Tibial nerve (tissue), 4 donors: Measurements from ENCODE around the gene LBHD2. TPM values are rescaled to one million over a fixed set of nuclear protein-coding genes. Genes with fewer than 3 reads are reported as not detected.

Experiments
- DNase-seq, 2 donors: peaks; one replicate each; pipeline ENCODE4 v3.0.0-alpha.2; 2019; ENCODE audit warnings: low spot score in 2 of 2
- H3K27ac ChIP-seq, 4 donors: fragments of 200-600 bp; sonication (generic) in 3 of 4; one replicate each; pipeline ENCODE4 v1.5.1; 2017 to 2019; ENCODE audit warnings: mild to moderate bottlenecking in 1 of 4
- H3K27me3 ChIP-seq, 2 donors: fragments of 200-600 bp; sonication (generic) in 1 of 2; one replicate each; pipeline versions ENCODE4 v1.5.1 to v1.6.0; 2017 to 2019
- H3K36me3 ChIP-seq, 3 donors: fragments of 200-600 bp; sonication (generic); one replicate each; pipeline ENCODE4 v1.5.1; 2018 to 2019
- H3K4me1 ChIP-seq, 4 donors: fragments of 200-600 bp; sonication (generic) in 3 of 4; one replicate each; pipeline ENCODE4 v1.5.1; 2017 to 2019
- H3K4me3 ChIP-seq, 4 donors: fragments of 200-600 bp; sonication (generic) in 3 of 4; one replicate each; pipeline ENCODE4 v1.5.1; 2017 to 2019; ENCODE audit warnings: mild to moderate bottlenecking in 1 of 4, moderate library complexity in 1 of 4
- H3K9me3 ChIP-seq, 4 donors: fragments of 200-600 bp; sonication (generic) in 3 of 4; one replicate each; pipeline ENCODE4 v1.5.1; 2017 to 2019
- CTCF ChIP-seq, 5 experiments: fragments of 200-600 bp in 3 of 5; fragments of 450-650 bp in 2 of 5; sonication (generic) in 3 of 5; IDR thresholded peaks; one replicate each; pipeline ENCODE4 v1.5.1; 2016 to 2019; ENCODE audit warnings: antibody characterized with exemption in 5 of 5, mild to moderate bottlenecking in 3 of 5, moderate library complexity in 2 of 5
- EP300 ChIP-seq, 2 donors: sonication (generic); formaldehyde crosslinking; IDR thresholded peaks; one replicate each; pipeline ENCODE4 v1.6.1; 2017; ENCODE audit warnings: antibody characterized with exemption in 2 of 2, mild to moderate bottlenecking in 1 of 2
- POLR2A ChIP-seq, 2 donors: fragments of 450-650 bp; IDR thresholded peaks; one replicate each; pipeline ENCODE4 v1.6.1; 2017; ENCODE audit warnings: antibody characterized with exemption in 2 of 2, mild to moderate bottlenecking in 2 of 2, moderate library complexity in 2 of 2
- WGBS, 2 donors: methylation state at CpG; one replicate each; pipeline ENCODE4 v1.1.5; 2018; 5-methylcytosine and 5-hydroxymethylcytosine counted together
- total RNA-seq, 4 donors: library from RNA; depleted of rRNA; stranded (reverse); fragments of >200 nt; gene quantifications; one replicate each; pipeline ENCODE4 v1.1.0, GENCODE V29; 2016

The LBHD2 gene
- total RNA-seq, 4 donors from 2014 or later: not detected

- TF ChIP-seq POLR2A (IDR thresholded peaks at IDR 0.05) (no peak), EP300 (IDR thresholded peaks at IDR 0.05) (no peak), CTCF (IDR thresholded peaks at IDR 0.05) (no peak)
- H3K27ac ChIP-seq: no peak overlapping the region
- DNase-seq: no peak
- H3K36me3 ChIP-seq: no peaks in the 10 kb centered on the region
- H3K4me1 ChIP-seq: peaks cover 0 to 20% (median 7%) of the 10 kb centered on the region in 4 donors
- peaks cover 0 to 47% of the 10 kb centered on the region in 2 donors for H3K27me3 ChIP-seq
- WGBS, 2 donors: 75 to 83% methylated on average over 7 to 8 of the region's 8 CpGs
- H3K9me3 ChIP-seq: no peaks in the 10 kb centered on the region
- H3K4me3 ChIP-seq: no peak overlapping the region
Measured at GRCh38 chr14:103086771-103087342, 2.8 kb downstream of the LBHD2 start.

GRCh38 chr14:103087343-103087835, 3.4 kb downstream of the LBHD2 start:
- DNase-seq: no peak
- peaks cover 0 to 42% of the 10 kb centered on the region in 2 donors for H3K27me3 ChIP-seq
- H3K27ac ChIP-seq: no peak overlapping the region
- H3K36me3 ChIP-seq: no peaks in the 10 kb centered on the region
- H3K4me3 ChIP-seq: no peak overlapping the region
- WGBS, 2 donors: 58 to 70% methylated on average over 2 to 11 of the region's 13 CpGs
- TF ChIP-seq CTCF (IDR thresholded peaks at IDR 0.05): no peak
- TF ChIP-seq POLR2A (IDR thresholded peaks at IDR 0.05): no peak
- TF ChIP-seq EP300 (IDR thresholded peaks at IDR 0.05): no peak
- no peaks in the 10 kb centered on the region for H3K9me3 ChIP-seq
- peaks cover 0 to 21% (median 7%) of the 10 kb centered on the region in 4 donors for H3K4me1 ChIP-seq

GRCh38 chr14:103088921-103089320, 4.9 kb downstream of the LBHD2 start:
- H3K4me1 ChIP-seq: peaks cover 0 to 23% (median 7%) of the 10 kb centered on the region in 4 donors
- H3K9me3 ChIP-seq: no peaks in the 10 kb centered on the region
- H3K36me3 ChIP-seq: no peaks in the 10 kb centered on the region
- WGBS, 2 donors: 90 to 91% methylated on average over 6 of the region's 6 CpGs
- no peak for TF ChIP-seq CTCF (IDR thresholded peaks at IDR 0.05)
- no peak for TF ChIP-seq EP300 (IDR thresholded peaks at IDR 0.05)
- no peak for TF ChIP-seq POLR2A (IDR thresholded peaks at IDR 0.05)
- H3K27ac ChIP-seq: no peak overlapping the region
- no peak overlapping the region for H3K4me3 ChIP-seq
- H3K27me3 ChIP-seq: peaks cover 0 to 34% of the 10 kb centered on the region in 2 donors
- DNase-seq: no peak

- Histone ChIP-seq H3K27me3 (peaks cover 0 to 26% of the 10 kb centered on the region in 2 donors), H3K4me3 (no peak overlapping the region)
Measured at GRCh38 chr14:103089386-103090335, 5.7 kb downstream of the LBHD2 start.

More at GRCh38 chr14:103089386-103090335, 5.7 kb downstream of the LBHD2 start:
- DNase-seq: no peak
- TF ChIP-seq EP300 (IDR thresholded peaks at IDR 0.05) (no peak), POLR2A (IDR thresholded peaks at IDR 0.05) (no peak), CTCF (IDR thresholded peaks at IDR 0.05) (no peak)
- no peaks in the 10 kb centered on the region for H3K36me3 ChIP-seq
- no peaks in the 10 kb centered on the region for H3K9me3 ChIP-seq
- no peak overlapping the region for H3K27ac ChIP-seq
- 78 to 82% methylated on average over 14 to 23 of the region's 28 CpGs for WGBS, 2 donors
- H3K4me1 ChIP-seq: peaks cover 0 to 25% (median 11%) of the 10 kb centered on the region in 4 donors
